Prostate gland (tissue), 2 donors: Measurements from ENCODE around the gene HDAC4. TPM values are rescaled to one million over a fixed set of nuclear protein-coding genes. Genes with fewer than 3 reads are reported as not detected.

Source experiments
- DNase-seq: peaks from one replicate; pipeline ENCODE4 v3.0.0-alpha.2; 2019; ENCODE audit warnings: low spot score
- H3K27ac ChIP-seq, 2 donors: fragments of 200-600 bp; sonication (generic); 2 replicates each; pipeline ENCODE4 v1.5.1; 2017 to 2019
- H3K27me3 ChIP-seq: fragments of 200-600 bp; sonication (generic); replicated peaks from 2 replicates; pipeline ENCODE4 v1.5.1; 2019; ENCODE audit not compliant: insufficient read depth
- H3K36me3 ChIP-seq, 2 donors: fragments of 200-600 bp; sonication (generic); 1 replicate in 1 of 2; 2 replicates in 1 of 2; pipeline versions ENCODE4 v1.5.1 to v1.8.1; 2017 to 2019
- H3K4me1 ChIP-seq: fragments of 200-600 bp; sonication (generic); replicated peaks from 2 replicates; pipeline ENCODE4 v1.5.1; 2019
- H3K4me3 ChIP-seq, 2 donors: fragments of 200-600 bp; sonication (generic); 2 replicates each; pipeline ENCODE4 v1.5.1; 2017 to 2019
- H3K9me3 ChIP-seq: fragments of 200-600 bp; sonication (generic); 2 replicates; pipeline ENCODE4 v1.5.1; 2017
- POLR2A ChIP-seq: fragments of 450-650 bp; IDR thresholded peaks from one replicate; pipeline ENCODE4 v1.6.1; 2016; ENCODE audit warnings: antibody characterized with exemption, mild to moderate bottlenecking
- POLR2AphosphoS5 ChIP-seq: sonication (generic); formaldehyde crosslinking; IDR thresholded peaks from one replicate; pipeline ENCODE4 v1.6.1; 2017; ENCODE audit warnings: antibody characterized with exemption
- WGBS: methylation state at CpG from one replicate; pipeline ENCODE4 v1.1.5; 2018; 5-methylcytosine and 5-hydroxymethylcytosine counted together
- intact Hi-C: fragments of 100-400 bp; cut with DNase I; formaldehyde crosslinking; loops from one replicate; pipeline ENCODE4 v1.14.2; 2022
- total RNA-seq, 2 donors: library from RNA; depleted of rRNA; stranded (reverse); fragments of >200 nt; gene quantifications; one replicate each; pipeline ENCODE4 v1.1.0, GENCODE V29; 2016
- TF ChIP-seq, protein P1 (sequence below), 4 experiments: fragments of 200-600 bp in 2 of 4; fragments of 450-650 bp in 2 of 4; sonication (generic) in 2 of 4; IDR thresholded peaks; 1 replicate in 3 of 4; 2 replicates in 1 of 4; pipeline ENCODE4 v1.5.1; 2016 to 2019; ENCODE audit warnings: antibody characterized with exemption in 4 of 4, mild to moderate bottlenecking in 2 of 4, moderate library complexity in 2 of 4

Gene HDAC4
- total RNA-seq, 2 donors from 2014 or later: 41.8 to 44.2 TPM

- 86% methylated on average over 5 of the region's 5 CpGs for WGBS
- H3K4me1 ChIP-seq: no peaks in the 10 kb centered on the region
- no peak for DNase-seq
- no peaks in the 10 kb centered on the region for H3K9me3 ChIP-seq
- intact Hi-C loops: no loop called here
- TF ChIP-seq, protein P1, sequence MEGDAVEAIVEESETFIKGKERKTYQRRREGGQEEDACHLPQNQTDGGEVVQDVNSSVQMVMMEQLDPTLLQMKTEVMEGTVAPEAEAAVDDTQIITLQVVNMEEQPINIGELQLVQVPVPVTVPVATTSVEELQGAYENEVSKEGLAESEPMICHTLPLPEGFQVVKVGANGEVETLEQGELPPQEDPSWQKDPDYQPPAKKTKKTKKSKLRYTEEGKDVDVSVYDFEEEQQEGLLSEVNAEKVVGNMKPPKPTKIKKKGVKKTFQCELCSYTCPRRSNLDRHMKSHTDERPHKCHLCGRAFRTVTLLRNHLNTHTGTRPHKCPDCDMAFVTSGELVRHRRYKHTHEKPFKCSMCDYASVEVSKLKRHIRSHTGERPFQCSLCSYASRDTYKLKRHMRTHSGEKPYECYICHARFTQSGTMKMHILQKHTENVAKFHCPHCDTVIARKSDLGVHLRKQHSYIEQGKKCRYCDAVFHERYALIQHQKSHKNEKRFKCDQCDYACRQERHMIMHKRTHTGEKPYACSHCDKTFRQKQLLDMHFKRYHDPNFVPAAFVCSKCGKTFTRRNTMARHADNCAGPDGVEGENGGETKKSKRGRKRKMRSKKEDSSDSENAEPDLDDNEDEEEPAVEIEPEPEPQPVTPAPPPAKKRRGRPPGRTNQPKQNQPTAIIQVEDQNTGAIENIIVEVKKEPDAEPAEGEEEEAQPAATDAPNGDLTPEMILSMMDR (IDR thresholded peaks at IDR 0.05): no peak
- TF ChIP-seq POLR2AphosphoS5 (no peak), POLR2A (no peak)
- peaks cover 6 to 9% of the 10 kb centered on the region in 2 donors for H3K36me3 ChIP-seq
- H3K27ac ChIP-seq: no peak overlapping the region
- no peak overlapping the region for H3K4me3 ChIP-seq
- no peaks in the 10 kb centered on the region for H3K27me3 ChIP-seq
These were observed 298.6 kb downstream of the HDAC4 start for GRCh38 chr2:239102266-239102665.

- no peak overlapping the region for H3K4me3 ChIP-seq
- H3K36me3 ChIP-seq: peaks cover 6 to 9% of the 10 kb centered on the region in 2 donors
- no peak for DNase-seq
- intact Hi-C loops: no loop called here
- WGBS: 96% methylated on average over 20 of the region's 24 CpGs
- no peak overlapping the region for H3K27ac ChIP-seq
- no peaks in the 10 kb centered on the region for H3K4me1 ChIP-seq
- no peaks in the 10 kb centered on the region for H3K27me3 ChIP-seq
- no peaks in the 10 kb centered on the region for H3K9me3 ChIP-seq
- TF ChIP-seq POLR2AphosphoS5 (no peak), POLR2A (no peak)
- TF ChIP-seq, protein P1 (IDR thresholded peaks at IDR 0.05): no peak
These were observed 299.0 kb downstream of the HDAC4 start for GRCh38 chr2:239101807-239102206.

DNA sequence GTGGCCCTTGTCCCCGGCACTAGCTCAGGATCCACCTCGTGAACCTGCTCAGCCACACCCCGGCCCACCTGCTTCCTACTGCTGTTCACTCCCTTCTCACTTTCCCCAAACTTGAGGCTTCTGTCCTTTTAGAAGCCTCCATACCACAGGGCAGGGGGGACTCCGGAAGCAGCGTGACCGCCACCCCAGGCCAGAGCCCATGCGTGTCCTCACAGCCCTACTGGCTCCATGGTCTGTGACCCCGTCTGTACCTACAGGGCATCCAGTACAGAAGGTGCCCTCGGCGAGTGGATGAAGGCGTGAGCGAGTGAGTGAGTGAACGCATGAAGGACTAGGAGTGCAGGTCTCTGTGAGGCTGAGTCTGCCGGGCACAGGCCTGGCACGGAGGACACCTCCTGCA is 299.7 kb downstream of the HDAC4 start:
- no peak for DNase-seq
- Histone ChIP-seq H3K27ac (no peak overlapping the region), H3K4me1 (no peaks in the 10 kb centered on the region), H3K9me3 (no peaks in the 10 kb centered on the region), H3K4me3 (no peak overlapping the region), H3K27me3 (no peaks in the 10 kb centered on the region), H3K36me3 (peaks cover 6 to 9% of the 10 kb centered on the region in 2 donors)
- 96% methylated on average over 15 of the region's 15 CpGs for WGBS
- intact Hi-C loops: no loop called here
- TF ChIP-seq POLR2A: no peak
- TF ChIP-seq POLR2AphosphoS5: no peak
- TF ChIP-seq, protein P1 (IDR thresholded peaks at IDR 0.05): no peak

GRCh38 chr2:239099474-239099873 is 301.3 kb downstream of the HDAC4 start:
- TF ChIP-seq, protein P1 (IDR thresholded peaks at IDR 0.05): no peak
- no peak for TF ChIP-seq POLR2A
- TF ChIP-seq POLR2AphosphoS5: no peak
- no peak overlapping the region for H3K27ac ChIP-seq
- H3K9me3 ChIP-seq: no peaks in the 10 kb centered on the region
- H3K36me3 ChIP-seq: peaks cover 6 to 9% of the 10 kb centered on the region in 2 donors
- H3K4me1 ChIP-seq: no peaks in the 10 kb centered on the region
- no peak for DNase-seq
- no peak overlapping the region for H3K4me3 ChIP-seq
- intact Hi-C loops: no loop called here
- WGBS: 94% methylated on average over 15 of the region's 15 CpGs
- no peaks in the 10 kb centered on the region for H3K27me3 ChIP-seq

GRCh38 chr2:239098288-239098970 is 302.4 kb downstream of the HDAC4 start:
- peaks cover 6 to 9% of the 10 kb centered on the region in 2 donors for H3K36me3 ChIP-seq
- TF ChIP-seq, protein P1 (IDR thresholded peaks at IDR 0.05): no peak
- TF ChIP-seq POLR2AphosphoS5: no peak
- H3K27me3 ChIP-seq: no peaks in the 10 kb centered on the region
- H3K4me3 ChIP-seq: no peak overlapping the region
- WGBS: 63% methylated on average over 20 of the region's 20 CpGs
- no peaks in the 10 kb centered on the region for H3K9me3 ChIP-seq
- intact Hi-C loops: no loop called here
- no peak overlapping the region for H3K27ac ChIP-seq
- no peak for DNase-seq
- no peaks in the 10 kb centered on the region for H3K4me1 ChIP-seq
